GM19035 (cell line): ENCODE measurements around the gene SPSB2.
A peak's percentile ranks its signal among the peaks of the same experiment; 100 is the strongest.

Source experiments
- ATAC-seq: cut with Tn5 transposase; IDR thresholded peaks from one replicate; pipeline ENCODE4 v1.9.1; 2021; ENCODE audit not compliant: unreplicated experiment

SPSB2 gene

GRCh38 chr12:6851921-6852650 is 21.0 kb downstream of the SPSB2 start, which contains the start of gene USP5:
USP5 (plus strand) TSS chr12:6852150; CDS start chr12:6852180, 30 bp downstream.
- ATAC-seq: peak; percentile 73

GRCh38 chr12:6851153-6851920 is 21.8 kb downstream of the SPSB2 start, which contains the start of gene CDCA3:
CDCA3 (minus strand) TSS chr12:6851286; CDS start chr12:6850952, 334 bp downstream.
- ATAC-seq: peak; percentile 53

- ATAC-seq: no peak
These were observed 22.3 kb downstream of the SPSB2 start for GRCh38 chr12:6850796-6851152.

DNA sequence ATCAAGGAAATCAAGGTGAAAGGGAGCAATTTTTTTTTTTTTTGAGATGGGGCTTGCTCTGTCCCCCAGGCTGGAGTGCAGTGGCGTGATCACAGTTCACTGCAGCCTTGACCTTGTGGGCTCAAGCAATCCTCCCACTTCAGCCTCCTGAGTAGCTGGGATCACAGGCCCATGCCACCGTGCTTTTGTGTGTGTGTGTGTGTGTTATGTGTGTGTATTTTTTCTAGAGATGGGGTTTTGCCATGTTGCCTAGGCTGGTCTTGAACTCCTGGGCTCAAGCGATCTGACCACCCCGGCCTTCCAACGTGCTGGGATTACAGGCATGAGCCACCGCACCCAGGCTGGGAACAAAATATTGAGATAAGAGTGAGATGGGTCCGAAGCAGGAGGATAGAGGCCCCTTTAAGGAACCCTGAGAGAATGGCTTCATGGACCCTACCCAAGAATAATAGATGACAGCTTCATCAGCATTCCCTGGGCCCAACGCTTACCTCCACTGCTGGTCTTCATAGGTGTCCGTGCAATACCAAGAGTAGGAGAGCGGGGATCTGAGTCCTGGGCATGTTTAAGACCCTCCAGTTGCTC is 23.0 kb downstream of the SPSB2 start:
- ATAC-seq: no peak

DNA sequence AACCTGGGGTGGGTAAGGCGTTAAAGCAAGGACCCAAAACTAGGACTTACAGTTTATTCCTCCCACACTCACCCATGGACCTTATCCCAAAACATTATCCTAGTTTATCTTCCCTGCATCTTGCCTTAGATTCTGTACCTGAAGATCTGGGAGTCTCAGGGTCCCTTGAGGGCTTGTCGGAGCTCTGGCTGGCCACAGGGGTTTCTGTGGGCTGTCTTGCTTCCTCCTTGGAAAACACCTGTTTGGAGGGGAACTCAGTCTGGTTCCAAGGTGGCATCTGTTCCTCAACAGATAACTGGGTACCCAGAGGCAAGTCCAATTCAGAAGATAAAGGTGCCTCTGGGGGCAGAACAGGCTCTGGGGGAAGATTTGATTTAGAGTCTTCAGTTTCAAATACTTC is 23.7 kb downstream of the SPSB2 start:
- no peak for ATAC-seq

DNA sequence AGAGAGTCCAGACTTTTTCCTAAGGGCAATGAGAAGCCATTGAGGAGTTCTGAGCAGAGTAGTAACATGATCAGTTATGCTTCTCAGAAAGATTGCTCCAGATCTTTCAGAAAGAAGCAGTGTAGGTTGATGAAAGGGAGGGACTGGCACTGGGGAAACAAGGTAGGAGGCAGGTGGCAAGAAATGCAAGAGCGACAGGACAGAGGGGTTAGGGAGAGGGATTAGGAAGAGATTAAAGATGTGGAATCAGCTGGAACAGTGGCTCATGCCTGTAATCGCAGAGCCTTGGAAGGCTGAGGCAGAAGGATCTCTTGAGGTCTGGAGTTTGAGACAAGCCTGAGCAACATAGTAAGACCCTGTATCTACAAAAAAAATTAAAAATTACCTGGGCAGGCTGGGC is 25.4 kb downstream of the SPSB2 start:
- ATAC-seq: no peak

DNA sequence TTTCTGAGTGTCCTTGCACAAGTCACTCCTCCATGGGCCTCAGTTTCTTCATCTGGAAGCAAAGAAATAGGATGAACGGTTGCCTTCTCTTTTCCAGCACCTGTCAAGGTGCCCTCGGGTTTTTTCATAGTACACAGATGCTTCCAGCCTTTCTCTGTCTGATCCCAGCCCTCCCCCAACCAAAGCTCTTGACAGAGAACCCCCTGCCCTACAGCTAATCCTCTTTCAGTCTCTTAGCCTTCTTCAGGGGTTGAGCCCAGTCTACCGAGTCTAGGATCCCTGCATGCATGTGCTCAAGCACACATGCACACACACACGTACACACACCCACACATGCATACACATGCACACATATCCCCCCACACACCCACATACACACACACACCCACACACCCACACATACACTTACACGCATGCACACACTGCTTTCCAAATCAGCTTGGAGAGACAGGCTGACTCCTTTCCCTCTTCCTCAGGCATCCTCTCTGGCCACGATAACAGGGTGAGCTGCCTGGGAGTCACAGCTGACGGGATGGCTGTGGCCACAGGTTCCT is 26.7 kb downstream of the SPSB2 start:
- ATAC-seq: no peak

- no peak for ATAC-seq
These were observed 27.7 kb downstream of the SPSB2 start for GRCh38 chr12:6845395-6845794.

GRCh38 chr12:6843118-6843902 is 29.8 kb downstream of the SPSB2 start:
- ATAC-seq: no peak

GRCh38 chr12:6842075-6842474 is 31.0 kb downstream of the SPSB2 start:
- no peak for ATAC-seq

GRCh38 chr12:6840761-6841515 is 32.2 kb downstream of the SPSB2 start, which contains the start of gene GNB3:
GNB3 (plus strand) TSS chr12:6840925; CDS start chr12:6841288, 363 bp downstream.
- ATAC-seq: no peak

DNA sequence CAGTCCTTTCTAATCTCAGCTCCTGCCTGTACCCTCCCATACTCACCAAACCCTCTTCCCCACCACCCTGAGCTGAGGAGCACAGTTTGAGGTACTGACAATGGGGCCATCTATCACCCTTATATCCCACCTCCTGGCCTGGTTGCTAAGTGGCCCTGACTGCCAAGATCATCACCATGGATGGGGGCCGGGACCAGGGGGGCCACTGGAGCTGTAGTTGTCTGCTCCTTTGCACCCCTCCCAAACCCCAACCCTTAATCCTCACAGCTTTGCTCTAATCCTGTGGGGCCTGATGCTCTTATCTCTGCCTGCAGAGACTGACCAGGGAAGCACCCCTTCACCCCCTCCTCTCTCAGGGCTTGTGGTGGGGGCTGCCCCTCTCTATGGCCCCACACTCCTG is 32.8 kb downstream of the SPSB2 start:
- no peak for ATAC-seq

GRCh38 chr12:6839482-6840201 is 33.5 kb downstream of the SPSB2 start:
- ATAC-seq: peak; percentile 70

DNA sequence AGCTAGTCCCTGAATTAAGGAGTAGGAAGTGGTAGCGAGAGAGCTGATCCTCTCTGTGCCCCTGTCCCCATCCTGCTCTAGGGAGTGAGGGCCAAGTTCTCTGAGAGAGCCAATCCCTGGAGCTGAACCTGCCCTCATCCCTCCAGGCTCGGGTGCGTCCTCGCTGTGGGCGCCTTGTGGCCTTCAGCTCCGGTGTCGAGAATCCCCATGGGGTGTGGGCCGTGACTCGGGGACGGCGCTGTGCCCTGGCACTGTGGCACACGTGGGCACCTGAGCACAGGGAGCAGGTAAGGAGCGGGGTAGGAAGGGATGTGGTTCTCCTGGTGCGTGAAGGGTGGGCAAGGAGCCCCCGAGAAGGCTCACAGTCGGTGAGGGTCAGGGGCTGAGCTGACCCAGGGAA is 34.2 kb downstream of the SPSB2 start:
- ATAC-seq: no peak

DNA sequence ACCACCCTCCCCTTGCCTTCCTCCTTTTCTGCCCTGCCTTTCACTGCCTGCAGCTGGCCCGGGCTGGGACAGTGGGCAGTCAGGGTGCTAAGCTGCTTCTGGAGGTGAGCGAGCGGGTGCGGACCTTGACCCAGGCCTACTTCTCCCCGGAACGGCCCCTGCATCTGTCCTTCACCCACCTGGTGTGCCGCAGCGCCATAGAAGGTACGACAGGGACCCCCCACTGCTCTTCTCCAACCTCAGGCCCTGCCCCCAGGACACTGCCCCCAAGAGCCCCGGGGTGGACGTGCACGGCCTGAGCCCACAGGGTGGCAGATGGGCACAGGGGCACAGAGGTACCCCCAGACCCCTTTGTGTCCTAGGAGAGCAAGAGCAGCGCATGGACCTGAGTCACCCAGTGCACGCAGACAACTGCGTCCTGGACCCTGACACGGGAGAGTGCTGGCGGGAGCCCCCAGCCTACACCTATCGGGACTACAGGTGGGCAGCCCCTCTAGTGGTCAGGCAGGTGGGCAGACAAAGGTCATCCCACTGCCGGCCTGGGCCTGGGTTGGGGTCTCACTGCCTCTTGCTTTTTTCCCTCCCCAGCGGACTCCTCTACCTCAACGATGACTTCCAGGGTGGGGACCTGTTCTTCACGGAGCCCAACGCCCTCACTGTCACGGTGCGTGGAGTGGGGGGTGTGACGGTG is 35.6 kb downstream of the SPSB2 start:
- no peak for ATAC-seq

GRCh38 chr12:6836851-6837250 is 36.3 kb downstream of the SPSB2 start:
- ATAC-seq: no peak

DNA sequence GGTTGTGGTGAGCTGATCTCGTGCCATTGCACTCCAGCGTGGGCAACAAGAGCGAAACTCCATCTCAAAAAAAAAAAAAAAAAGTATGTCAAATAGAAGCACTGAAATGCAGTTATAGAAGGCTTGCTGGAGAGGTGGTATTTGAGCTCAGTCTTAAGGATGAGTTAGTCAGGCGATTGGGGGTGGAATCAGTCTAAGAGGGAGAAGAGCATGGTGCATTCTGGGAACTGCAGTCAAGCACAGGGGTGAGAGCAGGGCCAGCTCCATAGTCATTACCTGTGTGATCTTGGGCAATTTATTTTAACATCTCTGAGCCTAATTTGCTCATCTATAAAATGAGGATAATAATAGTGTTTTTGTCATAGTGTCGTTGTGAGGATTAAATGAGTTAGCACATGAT is 38.2 kb downstream of the SPSB2 start:
- no peak for ATAC-seq

GRCh38 chr12:6834254-6834653 is 38.8 kb downstream of the SPSB2 start:
- ATAC-seq: no peak
